Kidney (tissue), 14 donors: ENCODE results near the gene SPTB. TPM values are rescaled to one million over a fixed set of nuclear protein-coding genes. Genes with fewer than 3 reads are reported as not detected.
A peak's percentile ranks its signal among the peaks of the same experiment; 100 is the strongest.

Experiments used
- DNase-seq, 5 donors: peaks; one replicate each; pipeline ENCODE4 v3.0.0-alpha.2; 2013 to 2020
- FAIRE-seq: peaks from 2 replicates; lab custom pipeline; 2012; peaks lifted over from hg19 to GRCh38; lab: Jason Lieb, UNC
- H3K27ac ChIP-seq, 2 donors: one replicate each; pipeline ENCODE4 v1.7.0; 2013; ENCODE audit warnings: low read depth in 2 of 2, low read length in 2 of 2, inconsistent platforms in 1 of 2
- H3K27me3 ChIP-seq: one replicate; pipeline ENCODE4 v1.7.1; 2013; ENCODE audit warnings: low read length, inconsistent platforms; ENCODE audit not compliant: control insufficient read depth, insufficient read depth
- H3K36me3 ChIP-seq, 3 donors: one replicate each; pipeline versions ENCODE4 v1.7.0 to v1.7.1; 2013; ENCODE audit warnings: low read length in 3 of 3, control low read depth in 1 of 3, inconsistent platforms in 1 of 3; ENCODE audit not compliant: insufficient read depth in 3 of 3, control insufficient read depth in 2 of 3
- H3K4me1 ChIP-seq, 3 donors: one replicate each; pipeline versions ENCODE4 v1.7.0 to v1.7.1; 2013; ENCODE audit warnings: low read length in 3 of 3, inconsistent platforms in 1 of 3, low read depth in 1 of 3; ENCODE audit not compliant: control insufficient read depth in 2 of 3, insufficient read depth in 2 of 3
- H3K4me3 ChIP-seq, 3 donors: one replicate each; pipeline versions ENCODE4 v1.7.0 to v1.8.1; 2013; ENCODE audit warnings: low read length in 3 of 3, control low read depth in 1 of 3, inconsistent platforms in 1 of 3
- H3K9ac ChIP-seq, 3 donors: one replicate each; pipeline versions ENCODE4 v1.7.0 to v1.7.1; 2013; ENCODE audit warnings: low read length in 3 of 3, control low read depth in 1 of 3, inconsistent platforms in 1 of 3
- H3K9me3 ChIP-seq, 3 donors: one replicate each; pipeline versions ENCODE4 v1.7.0 to v1.7.1; 2013; ENCODE audit warnings: low read length in 3 of 3, control low read depth in 1 of 3, inconsistent platforms in 1 of 3; ENCODE audit not compliant: control insufficient read depth in 2 of 3, insufficient read depth in 1 of 3
- CTCF ChIP-seq: IDR thresholded peaks from 3 replicates; pipeline ENCODE4 v1.5.1; 2012; ENCODE audit warnings: mild to moderate bottlenecking, moderate library complexity, borderline replicate concordance; ENCODE audit not compliant: insufficient read depth; ENCODE audit errors: extremely low read depth
- intact Hi-C: fragments of 100-400 bp; cut with DNase I; formaldehyde crosslinking; loops from one replicate; pipeline ENCODE4 v1.11.1; 2022
- polyA plus RNA-seq: library from polyadenylated mRNA; stranded (reverse); fragments of 350-450 nt; fragmentation: Illumina TruSeq; extraction: RNeasy Lipid Tissue Mini Kit (QIAGEN cat#74804); gene quantifications from one replicate; pipeline ENCODE4 v1.2.3, GENCODE V29; 2014; ENCODE audit warnings: low read depth, low replicate concordance; ENCODE audit not compliant: insufficient read depth
- total RNA-seq: library from RNA; stranded (reverse); fragmentation: NEBNext Ultra II Directional; extraction: Animal tissue kit (Norgen Biotek cat#: 25700); gene quantifications from one replicate; pipeline ENCODE4 v1.2.1, GENCODE V29; 2021
- donor health status: control.
- donor health status: control.
- donor health status: control.
- donor health status: control.
- donor health status: control.
- donor health status: DM: yes; HTN: yes; CAD: no.
- donor health status: Normal renal cell carcinoma (clear cell type).

SPTB gene
- total and polyA plus RNA-seq, 2 donors from 2014 or later, result 1.7 to 2.2 TPM

DNA sequence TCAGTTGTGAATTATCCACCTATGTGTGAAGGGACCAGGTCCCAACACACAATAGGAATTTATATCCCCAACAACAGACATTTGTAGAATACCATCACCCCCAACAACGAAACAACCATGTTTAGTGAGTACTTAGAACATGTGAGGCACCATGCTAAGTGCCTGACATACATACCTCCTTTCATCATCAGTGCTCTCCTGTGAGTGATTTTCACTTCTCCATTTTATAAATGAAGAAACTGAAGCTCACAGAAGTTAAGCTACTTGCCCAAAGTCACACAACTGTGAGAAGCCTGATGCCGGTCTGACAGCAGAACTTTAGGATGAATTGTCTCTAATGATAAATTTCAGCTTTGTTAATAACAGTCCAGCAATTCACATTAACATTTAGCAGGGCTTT lies 35.4 kb downstream of the SPTB start:
- no peak overlapping the region for H3K4me3 ChIP-seq
- intact Hi-C loops, result no loop called here
- H3K27ac ChIP-seq, result no peak overlapping the region
- no peak overlapping the region for H3K9ac ChIP-seq
- FAIRE-seq (no peak), DNase-seq (no peak)
- H3K27me3 ChIP-seq, result no peaks in the 10 kb centered on the region
- H3K9me3 ChIP-seq, result no peaks in the 10 kb centered on the region
- no peaks in the 10 kb centered on the region for H3K36me3 ChIP-seq
- H3K4me1 ChIP-seq, result no peaks in the 10 kb centered on the region
- TF ChIP-seq CTCF, result no peak

DNA sequence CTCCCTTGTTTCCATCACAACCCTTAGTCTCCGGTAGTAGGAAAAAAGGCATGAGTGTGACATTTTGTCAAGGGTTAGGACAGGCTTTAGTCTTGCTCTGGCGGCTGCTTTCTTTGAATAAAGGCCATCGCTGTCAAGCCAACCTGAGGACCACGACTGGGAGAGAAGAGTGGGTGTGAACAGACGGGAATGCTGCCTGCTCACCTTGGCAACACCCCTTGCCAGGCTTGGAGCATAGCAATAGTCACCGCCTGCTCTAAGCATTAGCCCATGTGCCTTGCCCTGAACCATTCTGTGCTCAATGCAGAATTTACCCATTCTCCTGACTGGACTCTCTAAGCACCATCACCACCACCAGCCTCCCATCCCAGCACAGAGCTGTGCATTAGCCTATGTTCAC lies 36.2 kb downstream of the SPTB start:
- Histone ChIP-seq H3K27ac (no peak overlapping the region), H3K36me3 (no peaks in the 10 kb centered on the region), H3K9ac (no peak overlapping the region), H3K9me3 (no peaks in the 10 kb centered on the region), H3K27me3 (no peaks in the 10 kb centered on the region), H3K4me3 (no peak overlapping the region), H3K4me1 (no peaks in the 10 kb centered on the region)
- intact Hi-C loops, result no loop called here
- no peak for FAIRE-seq
- TF ChIP-seq CTCF, result no peak
- peak in 1 of 5 donors; percentile 16 for DNase-seq

GRCh38 chr14:64841772-64842750 lies 37.6 kb downstream of the SPTB start:
- Histone ChIP-seq H3K27me3 (no peaks in the 10 kb centered on the region), H3K9me3 (no peaks in the 10 kb centered on the region), H3K9ac (no peak overlapping the region), H3K36me3 (no peaks in the 10 kb centered on the region), H3K27ac (no peak overlapping the region), H3K4me1 (no peaks in the 10 kb centered on the region), H3K4me3 (no peak overlapping the region)
- intact Hi-C loops, result no loop called here
- no peak for TF ChIP-seq CTCF
- DNase-seq (peak in 1 of 5 donors; percentile 32), FAIRE-seq (no peak)
